H9 (cell line): ENCODE measurements around the gene PLA2R1. TPM values are rescaled to one million over a fixed set of nuclear protein-coding genes. Genes with fewer than 3 reads are reported as not detected.

Source experiments
- DNase-seq: peaks from one replicate; pipeline ENCODE4 v3.0.0-alpha.2; 2017
- H2AFZ ChIP-seq: one replicate; pipeline ENCODE4 v1.6.1; 2013; ENCODE audit warnings: mild to moderate bottlenecking, low read length, control low read depth, moderate library complexity
- H2AK5ac ChIP-seq: 2 replicates; pipeline ENCODE4 v1.6.1; 2013; ENCODE audit warnings: low read length, control low read depth, mixed read lengths; ENCODE audit not compliant: insufficient read length
- H2BK120ac ChIP-seq: one replicate; pipeline ENCODE4 v1.6.1; 2013; ENCODE audit warnings: low read depth, mild to moderate bottlenecking, low read length, control low read depth, inconsistent platforms; ENCODE audit not compliant: poor library complexity, severe bottlenecking
- H2BK12ac ChIP-seq: 2 replicates; pipeline ENCODE4 v1.6.1; 2013; ENCODE audit warnings: low read length, control low read depth, mixed read lengths, low read depth; ENCODE audit not compliant: insufficient read length
- H2BK15ac ChIP-seq: 2 replicates; pipeline ENCODE4 v1.6.1; 2013; ENCODE audit warnings: low read depth, low read length, control low read depth
- H2BK20ac ChIP-seq: one replicate; pipeline ENCODE4 v1.6.1; 2013; ENCODE audit warnings: low read depth, mild to moderate bottlenecking, low read length, control low read depth, inconsistent platforms; ENCODE audit not compliant: poor library complexity, severe bottlenecking
- H2BK5ac ChIP-seq: 2 replicates; pipeline ENCODE4 v1.6.1; 2013; ENCODE audit warnings: low read length, control low read depth, mixed read lengths; ENCODE audit not compliant: insufficient read length
- H3K14ac ChIP-seq: 2 replicates; pipeline ENCODE4 v1.6.1; 2013; ENCODE audit warnings: low read length, control low read depth; ENCODE audit not compliant: insufficient read depth
- H3K18ac ChIP-seq: 2 replicates; pipeline ENCODE4 v1.6.1; 2013; ENCODE audit warnings: low read depth, mild to moderate bottlenecking, mixed read lengths, low read length, control low read depth; ENCODE audit not compliant: insufficient read length
- H3K23ac ChIP-seq: 2 replicates; pipeline ENCODE4 v1.6.1; 2013; ENCODE audit warnings: low read length, control low read depth, mixed read lengths, low read depth; ENCODE audit not compliant: insufficient read length
- H3K23me2 ChIP-seq: 2 replicates; pipeline ENCODE4 v1.6.1; 2013; ENCODE audit warnings: low read depth, mild to moderate bottlenecking, mixed read lengths, low read length, control low read depth; ENCODE audit not compliant: insufficient read length, poor library complexity, severe bottlenecking
- H3K27ac ChIP-seq: 2 replicates; pipeline ENCODE4 v1.5.1; 2013; ENCODE audit warnings: low read length, control low read depth, mixed read lengths, low read depth; ENCODE audit not compliant: insufficient read length
- H3K27me3 ChIP-seq: 2 replicates; pipeline ENCODE4 v1.6.1; 2013; ENCODE audit warnings: low read length, control low read depth, inconsistent platforms; ENCODE audit not compliant: insufficient read depth
- H3K4ac ChIP-seq: 2 replicates; pipeline ENCODE4 v1.6.1; 2013; ENCODE audit warnings: low read depth, mild to moderate bottlenecking, control low read depth, inconsistent platforms, low read length, moderate library complexity
- H3K4me1 ChIP-seq: 2 replicates; pipeline ENCODE4 v1.6.1; 2013; ENCODE audit warnings: low read length, control low read depth, inconsistent platforms; ENCODE audit not compliant: insufficient read depth
- H3K4me2 ChIP-seq: 2 replicates; pipeline ENCODE4 v1.6.1; 2013; ENCODE audit warnings: low read length, control low read depth, mixed read lengths; ENCODE audit not compliant: insufficient read length, insufficient read depth
- H3K56ac ChIP-seq: 2 replicates; pipeline ENCODE4 v1.6.1; 2013; ENCODE audit warnings: low read depth, mild to moderate bottlenecking, mixed read lengths, low read length, control low read depth; ENCODE audit not compliant: insufficient read length
- H3K79me1 ChIP-seq: 2 replicates; pipeline ENCODE4 v1.6.1; 2013; ENCODE audit warnings: low read depth, mild to moderate bottlenecking, moderate library complexity, low read length, control low read depth, inconsistent platforms; ENCODE audit not compliant: insufficient read depth, poor library complexity, severe bottlenecking
- H3K79me2 ChIP-seq: 2 replicates; pipeline ENCODE4 v1.6.1; 2013; ENCODE audit warnings: low read length, control low read depth, inconsistent platforms; ENCODE audit not compliant: insufficient read depth
- H3K9ac ChIP-seq: 2 replicates; pipeline ENCODE4 v1.6.1; 2013; ENCODE audit warnings: low read length, control low read depth, mixed read lengths; ENCODE audit not compliant: insufficient read length; ENCODE audit errors: extremely low read depth
- H3K9me3 ChIP-seq: one replicate; pipeline ENCODE4 v1.6.1; 2013; ENCODE audit warnings: low read depth, low read length, inconsistent platforms; ENCODE audit not compliant: control insufficient read depth
- H3T11ph ChIP-seq: one replicate; pipeline ENCODE4 v1.6.1; 2013; ENCODE audit warnings: mild to moderate bottlenecking, low read length, control low read depth, inconsistent platforms
- H4K20me1 ChIP-seq: one replicate; pipeline ENCODE4 v1.6.1; 2013; ENCODE audit not compliant: control insufficient read depth, insufficient read length, insufficient read depth
- H4K5ac ChIP-seq: 2 replicates; pipeline ENCODE4 v1.6.1; 2013; ENCODE audit warnings: low read depth, mild to moderate bottlenecking, mixed read lengths, low read length, control low read depth; ENCODE audit not compliant: insufficient read length
- H4K8ac ChIP-seq: replicated peaks from 2 replicates; pipeline ENCODE4 v1.6.1; 2013; ENCODE audit warnings: low read length, control low read depth, mixed read lengths, low read depth; ENCODE audit not compliant: insufficient read length
- H4K91ac ChIP-seq: 2 replicates; pipeline ENCODE4 v1.6.1; 2013; ENCODE audit warnings: low read depth, mild to moderate bottlenecking, moderate library complexity, mixed read lengths, low read length, control low read depth; ENCODE audit not compliant: insufficient read length
- H3K27ac Mint-ChIP-seq, 3 experiments: 2 replicates in 2 of 3; 3 replicates in 1 of 3; pipeline ENCODE4 v1.8.0; 2020 to 2021; ENCODE audit warnings: mixed read lengths in 3 of 3, mild to moderate bottlenecking in 1 of 3, moderate library complexity in 1 of 3
- H3K27me3 Mint-ChIP-seq: 2 replicates; pipeline ENCODE4 v1.8.0; 2021; ENCODE audit warnings: low read depth, mild to moderate bottlenecking, moderate library complexity, mixed read lengths
- H3K36me3 Mint-ChIP-seq, 3 experiments: 2 replicates in 2 of 3; 3 replicates in 1 of 3; pipeline ENCODE4 v1.8.0; 2020 to 2021; ENCODE audit warnings: low read depth in 3 of 3, mixed read lengths in 3 of 3; ENCODE audit not compliant: insufficient read depth in 1 of 3
- H3K4me1 Mint-ChIP-seq, 2 experiments: 2 replicates each; pipeline ENCODE4 v1.8.0; 2020; ENCODE audit warnings: mixed read lengths in 2 of 2
- H3K4me3 Mint-ChIP-seq, 2 experiments: 2 replicates in 1 of 2; 3 replicates in 1 of 2; pipeline ENCODE4 v1.8.0; 2020 to 2021; ENCODE audit warnings: mild to moderate bottlenecking in 2 of 2, mixed read lengths in 2 of 2, moderate library complexity in 1 of 2
- H3K9me3 Mint-ChIP-seq, 2 experiments: 2 replicates in 1 of 2; 3 replicates in 1 of 2; pipeline ENCODE4 v1.8.0; 2020; ENCODE audit warnings: mild to moderate bottlenecking in 2 of 2, mixed read lengths in 2 of 2, moderate library complexity in 1 of 2
- WGBS: extraction: QIAGEN DNeasy Blood & Tissue Kit; methylation state at CpG from one replicate; pipeline ENCODE4 v1.1.7; 2013; ENCODE audit warnings: missing lambda C conversion rate, low lambda C conversion rate, mixed read lengths; ENCODE audit not compliant: insufficient read length; ENCODE audit errors: extremely low coverage; 5-methylcytosine and 5-hydroxymethylcytosine counted together
- total RNA-seq: library from RNA; stranded (reverse); gene quantifications from 2 replicates; pipeline ENCODE4 v1.2.1, GENCODE V29; 2021
- TF ChIP-seq, protein P1 (sequence below): fragments of 200-600 bp; sonication (generic); conservative IDR thresholded peaks from 3 replicates; pipeline ENCODE4 v1.8.0; 2021; ENCODE audit warnings: antibody characterized with exemption, mild to moderate bottlenecking

The PLA2R1 gene
- total RNA-seq, 1 experiment from 2014 or later = 0.83 TPM

DNA sequence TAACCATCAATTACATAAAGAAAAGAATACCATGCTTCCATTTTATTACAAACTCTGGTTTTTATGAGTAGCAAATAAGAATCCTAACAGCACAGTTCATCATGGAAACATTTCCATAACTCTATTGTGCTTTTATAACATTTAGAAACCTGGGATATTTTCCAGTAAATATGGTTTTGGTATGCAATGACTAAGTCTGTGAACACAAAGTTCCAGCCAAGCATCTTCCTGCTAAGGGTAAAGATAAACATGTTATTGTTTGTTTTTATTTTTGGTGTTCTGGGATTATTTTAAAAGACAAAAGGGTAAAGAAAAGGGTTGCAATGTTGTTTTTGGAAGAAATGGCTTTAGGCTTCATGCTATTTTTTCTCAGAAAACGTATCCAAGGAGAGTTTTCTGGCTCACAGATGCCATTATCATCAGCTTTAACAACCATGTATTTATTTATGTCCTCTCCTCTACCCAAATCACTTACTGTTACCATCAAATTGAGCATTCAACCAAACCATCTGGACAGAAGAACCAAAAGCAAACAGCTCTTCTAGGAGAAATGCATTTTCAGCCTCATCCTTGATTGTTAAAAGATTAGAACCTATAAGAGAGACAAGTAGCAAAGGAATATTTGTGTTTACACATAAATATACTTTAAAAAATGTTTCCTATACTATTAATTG, 116.0 kb downstream of the PLA2R1 start:
- no peak for DNase-seq
- H2BK20ac ChIP-seq = no peak overlapping the region
- H2BK120ac ChIP-seq = no peak overlapping the region
- H2BK15ac ChIP-seq = no peak overlapping the region
- H3K23ac ChIP-seq = no peak overlapping the region
- no peak overlapping the region for H4K91ac ChIP-seq
- Mint-ChIP-seq H3K27ac (no peak overlapping the region), H3K27me3 (peaks cover 3% of the 10 kb centered on the region; the same call in 1 of the 2 replicates), H3K36me3 (no peaks in the 10 kb centered on the region), H3K4me1 (peaks cover 12 to 14% of the 10 kb centered on the region in 2 experiments), H3K4me3 (no peak overlapping the region), H3K9me3 (peaks cover 0 to 4% of the 10 kb centered on the region in 2 experiments; a peak in 4 of 5 replicates)
- H3K27ac ChIP-seq = no peak overlapping the region
- TF ChIP-seq, protein P1, sequence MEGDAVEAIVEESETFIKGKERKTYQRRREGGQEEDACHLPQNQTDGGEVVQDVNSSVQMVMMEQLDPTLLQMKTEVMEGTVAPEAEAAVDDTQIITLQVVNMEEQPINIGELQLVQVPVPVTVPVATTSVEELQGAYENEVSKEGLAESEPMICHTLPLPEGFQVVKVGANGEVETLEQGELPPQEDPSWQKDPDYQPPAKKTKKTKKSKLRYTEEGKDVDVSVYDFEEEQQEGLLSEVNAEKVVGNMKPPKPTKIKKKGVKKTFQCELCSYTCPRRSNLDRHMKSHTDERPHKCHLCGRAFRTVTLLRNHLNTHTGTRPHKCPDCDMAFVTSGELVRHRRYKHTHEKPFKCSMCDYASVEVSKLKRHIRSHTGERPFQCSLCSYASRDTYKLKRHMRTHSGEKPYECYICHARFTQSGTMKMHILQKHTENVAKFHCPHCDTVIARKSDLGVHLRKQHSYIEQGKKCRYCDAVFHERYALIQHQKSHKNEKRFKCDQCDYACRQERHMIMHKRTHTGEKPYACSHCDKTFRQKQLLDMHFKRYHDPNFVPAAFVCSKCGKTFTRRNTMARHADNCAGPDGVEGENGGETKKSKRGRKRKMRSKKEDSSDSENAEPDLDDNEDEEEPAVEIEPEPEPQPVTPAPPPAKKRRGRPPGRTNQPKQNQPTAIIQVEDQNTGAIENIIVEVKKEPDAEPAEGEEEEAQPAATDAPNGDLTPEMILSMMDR = no peak
- no peak overlapping the region for H4K8ac ChIP-seq
- no peaks in the 10 kb centered on the region for H4K20me1 ChIP-seq
- no peak overlapping the region for H2AFZ ChIP-seq
- H3K4ac ChIP-seq = no peak overlapping the region
- no peaks in the 10 kb centered on the region for H3K9me3 ChIP-seq
- no peak overlapping the region for H4K5ac ChIP-seq
- no peaks in the 10 kb centered on the region; the same call in 1 of the 2 replicates for H3K4me1 ChIP-seq
- no peaks in the 10 kb centered on the region for H3K79me1 ChIP-seq
- no peak overlapping the region for H2BK12ac ChIP-seq
- H3K4me2 ChIP-seq = no peak overlapping the region
- WGBS = no CpG with 5 or more reads among the region's 1 CpG
- H3K9ac ChIP-seq = no peak overlapping the region
- no peak overlapping the region for H3T11ph ChIP-seq
- no peaks in the 10 kb centered on the region for H3K23me2 ChIP-seq
- no peak overlapping the region for H2BK5ac ChIP-seq
- H3K27me3 ChIP-seq = no peaks in the 10 kb centered on the region
- no peak overlapping the region for H2AK5ac ChIP-seq
- no peak overlapping the region for H3K18ac ChIP-seq
- H3K14ac ChIP-seq = no peak overlapping the region
- no peak overlapping the region for H3K56ac ChIP-seq
- H3K79me2 ChIP-seq = no peaks in the 10 kb centered on the region
